Psoas muscle (tissue), 8 donors: ENCODE results near the gene EMC10. TPM values are rescaled to one million over a fixed set of nuclear protein-coding genes. Genes with fewer than 3 reads are reported as not detected.
"Not testable (repeated sequence)": the region's sequence is repeated elsewhere in the genome, so short reads cannot be mapped to it uniquely, and the experiment has no call there.

Experiments used
- ATAC-seq, 4 donors: fragments of 200-7000 bp; cut with Tn5 transposase; one replicate each; pipeline ENCODE4 v1.9.1; 2020; ENCODE audit warnings: moderate library complexity in 3 of 4, mild to moderate bottlenecking in 2 of 4
- DNase-seq, 2 donors: peaks; one replicate each; pipeline ENCODE4 v3.0.0-alpha.2; 2020
- H3K27ac ChIP-seq: fragments of 200-600 bp; one replicate; pipeline ENCODE4 v1.8.0; 2022
- H3K27me3 ChIP-seq, 3 donors: fragments of 200-600 bp in 1 of 3; one replicate each; pipeline versions ENCODE4 v1.6.1 to v1.8.0; 2013 to 2022; ENCODE audit warnings: low read length in 2 of 3, mild to moderate bottlenecking in 2 of 3, moderate library complexity in 1 of 3; ENCODE audit not compliant: insufficient read depth in 3 of 3
- H3K36me3 ChIP-seq, 2 donors: fragments of 200-600 bp in 1 of 2; one replicate each; pipeline versions ENCODE4 v1.6.1 to v1.8.0; 2013 to 2022; ENCODE audit warnings: low read depth in 1 of 2, mild to moderate bottlenecking in 1 of 2, moderate library complexity in 1 of 2; ENCODE audit not compliant: insufficient read depth in 1 of 2
- H3K4me1 ChIP-seq: fragments of 200-600 bp; one replicate; pipeline ENCODE4 v1.8.0; 2022
- H3K4me3 ChIP-seq: fragments of 200-600 bp; one replicate; pipeline ENCODE4 v1.8.0; 2022; ENCODE audit warnings: mild to moderate bottlenecking
- H3K9me3 ChIP-seq: fragments of 200-600 bp; one replicate; pipeline ENCODE4 v1.8.0; 2022
- CTCF ChIP-seq: fragments of 200-600 bp; IDR thresholded peaks from one replicate; pipeline ENCODE4 v1.8.0; 2022; ENCODE audit warnings: antibody characterized with exemption
- WGBS, 3 donors: extraction: QIAGEN DNeasy Blood & Tissue Kit; methylation state at CpG; one replicate each; pipeline versions ENCODE4 v1.1.6 to v1.1.7; 2013; 5-methylcytosine and 5-hydroxymethylcytosine counted together
- intact Hi-C, 2 donors: fragments of 100-400 bp; cut with DNase I; formaldehyde crosslinking; loops; one replicate each; pipeline versions ENCODE4 v1.11.0 to v1.14.2; 2022
- polyA plus RNA-seq, 3 donors: library from polyadenylated mRNA; stranded (reverse); fragments of 200-250 nt; gene quantifications; one replicate each; pipeline ENCODE4 v1.2.3, GENCODE V29; 2013
- total RNA-seq, 4 donors: library from RNA; stranded (reverse); fragmentation: NEBNext Ultra II Directional in 2 of 4; extraction: Animal tissue kit (Norgen Biotek cat#: 25700) in 2 of 4; gene quantifications; one replicate each; pipeline versions ENCODE4 v1.2.1 to v1.2.4, GENCODE V29; 2021 to 2023
- donor health status: healthy with polysubstance abuse.
- donor health status: DM: no; HTN: no; CAD: no; lungs with moderate emphysema.
- donor health status: Bipolar disorder and iron deficiency.
- donor health status: healthy.
- donor health status: DM: yes; HTN: yes; CAD: no.
- donor health status: DM: no; HTN: no; CAD: no.
- donor health status: DM: no; HTN: no; CAD: no.
- donor health status: DM: yes; HTN: yes; CAD: no.

EMC10 gene
- total and polyA plus RNA-seq, 7 donors = 32.6 to 47.5 (median 37.6) TPM

- H3K36me3 ChIP-seq = peaks cover 0 to 61% of the 10 kb centered on the region in 2 donors
- H3K4me3 ChIP-seq = no peak overlapping the region
- H3K27ac ChIP-seq = no peak overlapping the region
- peaks cover 0 to 1% (median 0%) of the 10 kb centered on the region in 3 donors for H3K27me3 ChIP-seq
- 78 to 91% (median 86%) methylated on average over 5 of the region's 5 CpGs for WGBS, 3 donors
- intact Hi-C loops = no loop called here
- TF ChIP-seq CTCF = no peak
- no peaks in the 10 kb centered on the region for H3K4me1 ChIP-seq
- no peaks in the 10 kb centered on the region for H3K9me3 ChIP-seq
- no peak for DNase-seq
- no peak for ATAC-seq
Observed at GRCh38 chr19:50437862-50438449, 38.4 kb upstream of the EMC10 start.

GRCh38 chr19:50439130-50439529 is 37.2 kb upstream of the EMC10 start:
- intact Hi-C loops, H3K4me3 ChIP-seq: not testable (repeated sequence)
- WGBS, 3 donors = 38 to 58% (median 43%) methylated on average over 2 of the region's 2 CpGs

GRCh38 chr19:50444059-50444458 is 32.2 kb upstream of the EMC10 start:
- H3K4me1 ChIP-seq = no peaks in the 10 kb centered on the region
- H3K27me3 ChIP-seq = no peaks in the 10 kb centered on the region
- no peaks in the 10 kb centered on the region for H3K9me3 ChIP-seq
- ATAC-seq = no peak
- H3K4me3 ChIP-seq = no peak overlapping the region
- no peak for TF ChIP-seq CTCF
- DNase-seq = no peak
- H3K27ac ChIP-seq = no peak overlapping the region
- intact Hi-C loops = no loop called here
- peaks cover 0 to 84% of the 10 kb centered on the region in 2 donors for H3K36me3 ChIP-seq
- WGBS, 3 donors = 73 to 78% (median 77%) methylated on average over 1 of the region's 1 CpG

More at GRCh38 chr19:50439130-50439529, 37.2 kb upstream of the EMC10 start:
- H3K9me3 ChIP-seq, ATAC-seq, DNase-seq, H3K27me3 ChIP-seq, H3K4me1 ChIP-seq, H3K27ac ChIP-seq: not testable (repeated sequence)
- H3K36me3 ChIP-seq = peaks cover 0 to 72% of the 10 kb centered on the region in 2 donors

- 75 to 83% (median 78%) methylated on average over 5 of the region's 5 CpGs for WGBS, 3 donors
- no peak for ATAC-seq
- Histone ChIP-seq H3K9me3 (no peaks in the 10 kb centered on the region), H3K4me3 (no peak overlapping the region), H3K36me3 (peaks cover 0 to 86% of the 10 kb centered on the region in 2 donors), H3K27me3 (no peaks in the 10 kb centered on the region), H3K4me1 (no peaks in the 10 kb centered on the region), H3K27ac (no peak overlapping the region)
- intact Hi-C loops = no loop called here
- no peak for DNase-seq
- no peak for TF ChIP-seq CTCF
Observed at GRCh38 chr19:50447053-50447452, 29.3 kb upstream of the EMC10 start.

GRCh38 chr19:50447750-50448149 is 28.6 kb upstream of the EMC10 start:
- no peak overlapping the region for H3K4me3 ChIP-seq

More at GRCh38 chr19:50447750-50448149, 28.6 kb upstream of the EMC10 start:
- Histone ChIP-seq H3K27ac (no peak overlapping the region), H3K9me3 (no peaks in the 10 kb centered on the region), H3K27me3 (no peaks in the 10 kb centered on the region), H3K36me3 (peaks cover 0 to 86% of the 10 kb centered on the region in 2 donors), H3K4me1 (no peaks in the 10 kb centered on the region)
- intact Hi-C loops = no loop called here
- no peak for ATAC-seq
- 90 to 95% (median 94%) methylated on average over 10 of the region's 10 CpGs for WGBS, 3 donors
- no peak for TF ChIP-seq CTCF
- no peak for DNase-seq
